ENCODE data around the gene NPC1L1.

The NPC1L1 gene

GRCh38 chr7:44541028-44541869, at the start of gene NPC1L1:
NPC1L1 (minus strand) TSS chr7:44541330; CDS start chr7:44541259, 71 bp downstream.
- no peak for TF ChIP-seq CTCF (IDR thresholded peaks at IDR 0.05; ENCODE audit: borderline replicate concordance, control extremely low read depth, extremely low read depth, insufficient read depth, missing control alignments)
- peak; percentile 29 for DNase-seq (ENCODE audit: low spot score)
- in situ Hi-C loops (cut with MboI; ENCODE audit: low sequenced_read_pairs, unreplicated experiment), result no loop called here

GRCh38 chr7:44590910-44591309, 49.8 kb upstream of the NPC1L1 start:
- in situ Hi-C loops (cut with MboI; ENCODE audit: low sequenced_read_pairs, unreplicated experiment), result loop anchor here (10.0 to 25.0 kb wide), 2 partner anchors 171 to 254 kb away; partner anchors contain the start of gene H2AZ2
- TF ChIP-seq CTCF (IDR thresholded peaks at IDR 0.05; ENCODE audit: borderline replicate concordance, control extremely low read depth, extremely low read depth, insufficient read depth, missing control alignments), result no peak
- DNase-seq (ENCODE audit: low spot score), result no peak

GRCh38 chr7:44587843-44588711, 46.9 kb upstream of the NPC1L1 start:
- peak; percentile 48 for TF ChIP-seq CTCF (IDR thresholded peaks at IDR 0.05; ENCODE audit: borderline replicate concordance, control extremely low read depth, extremely low read depth, insufficient read depth, missing control alignments)
- DNase-seq (ENCODE audit: low spot score), result no peak
- in situ Hi-C loops (cut with MboI; ENCODE audit: low sequenced_read_pairs, unreplicated experiment), result loop anchor here (10.0 to 25.0 kb wide), 2 partner anchors 174 to 547 kb away; no protein-coding TSS in a partner anchor

- DNase-seq (ENCODE audit: low spot score), result no peak
- in situ Hi-C loops (cut with MboI; ENCODE audit: low sequenced_read_pairs, unreplicated experiment), result loop anchor here (10.0 to 25.0 kb wide), 2 partner anchors 179 to 551 kb away; no protein-coding TSS in a partner anchor
- TF ChIP-seq CTCF (IDR thresholded peaks at IDR 0.05; ENCODE audit: borderline replicate concordance, control extremely low read depth, extremely low read depth, insufficient read depth, missing control alignments), result no peak
These were observed 42.2 kb upstream of the NPC1L1 start for GRCh38 chr7:44583146-44583865.

GRCh38 chr7:44581879-44582603, 40.9 kb upstream of the NPC1L1 start, which contains the start of gene TMED4:
TMED4 (minus strand) TSS chr7:44582231; CDS start chr7:44582206, 25 bp downstream.
- TF ChIP-seq CTCF (IDR thresholded peaks at IDR 0.05; ENCODE audit: borderline replicate concordance, control extremely low read depth, extremely low read depth, insufficient read depth, missing control alignments), result no peak
- in situ Hi-C loops (cut with MboI; ENCODE audit: low sequenced_read_pairs, unreplicated experiment), result loop anchor here (10.0 to 25.0 kb wide), 2 partner anchors 180 to 553 kb away; no protein-coding TSS in a partner anchor
- peak; percentile 100 for DNase-seq (ENCODE audit: low spot score)
